NCI-H345 treated with DMSO at 0.1 percent for 48 hours (cell line): ENCODE measurements around the gene FUCA2.
"Not testable (repeated sequence)": the region's sequence is repeated elsewhere in the genome, so short reads cannot be mapped to it uniquely, and the experiment has no call there.

Experiments
- DNase-seq: peaks from one replicate; lab custom pipeline; 2025; ENCODE audit not compliant: unreplicated experiment; lab: John Stamatoyannopoulos, UW

Gene FUCA2

GRCh38 chr6:143536461-143536865 lies 24.9 kb upstream of the FUCA2 start:
- no peak for DNase-seq

GRCh38 chr6:143535189-143535614 lies 23.7 kb upstream of the FUCA2 start:
- no peak for DNase-seq

- no peak for DNase-seq
These were observed 20.4 kb upstream of the FUCA2 start for GRCh38 chr6:143531720-143532499.

- DNase-seq, result no peak
These were observed 17.6 kb upstream of the FUCA2 start for GRCh38 chr6:143529095-143529494.

GRCh38 chr6:143528164-143528811 lies 16.8 kb upstream of the FUCA2 start:
- DNase-seq, result no peak

- DNase-seq, result no peak
These were observed 16.2 kb upstream of the FUCA2 start for GRCh38 chr6:143527677-143528076.

GRCh38 chr6:143525356-143525755 lies 13.8 kb upstream of the FUCA2 start:
- no peak for DNase-seq

GRCh38 chr6:143522039-143522600 lies 10.6 kb upstream of the FUCA2 start:
- no peak for DNase-seq

GRCh38 chr6:143517447-143517773 lies 5.9 kb upstream of the FUCA2 start:
- DNase-seq, result no peak

- no peak for DNase-seq
These were observed 5.3 kb upstream of the FUCA2 start for GRCh38 chr6:143516690-143517446.

- no peak for DNase-seq
These were observed 4.3 kb upstream of the FUCA2 start for GRCh38 chr6:143515766-143516355.

GRCh38 chr6:143515061-143515760 lies 3.7 kb upstream of the FUCA2 start:
- DNase-seq, result no peak

- peak; percentile 90 for DNase-seq
These were observed 1.9 kb upstream of the FUCA2 start for GRCh38 chr6:143513410-143513809.

- not testable (repeated sequence) for DNase-seq
These were observed 1.2 kb downstream of the FUCA2 start for GRCh38 chr6:143510326-143510725.

- no peak for DNase-seq
These were observed 4.0 kb downstream of the FUCA2 start for GRCh38 chr6:143507358-143508145.

GRCh38 chr6:143506620-143507019 lies 4.9 kb downstream of the FUCA2 start:
- DNase-seq, result no peak

- DNase-seq, result no peak
These were observed 5.3 kb downstream of the FUCA2 start for GRCh38 chr6:143506199-143506598.

GRCh38 chr6:143505537-143505936 lies 6.0 kb downstream of the FUCA2 start:
- no peak for DNase-seq

GRCh38 chr6:143505111-143505510 lies 6.4 kb downstream of the FUCA2 start:
- DNase-seq, result no peak

GRCh38 chr6:143504369-143504768 lies 7.2 kb downstream of the FUCA2 start:
- DNase-seq, result no peak
